ENCODE data around the gene MAML3.

- TF ChIP-seq, protein P1, sequence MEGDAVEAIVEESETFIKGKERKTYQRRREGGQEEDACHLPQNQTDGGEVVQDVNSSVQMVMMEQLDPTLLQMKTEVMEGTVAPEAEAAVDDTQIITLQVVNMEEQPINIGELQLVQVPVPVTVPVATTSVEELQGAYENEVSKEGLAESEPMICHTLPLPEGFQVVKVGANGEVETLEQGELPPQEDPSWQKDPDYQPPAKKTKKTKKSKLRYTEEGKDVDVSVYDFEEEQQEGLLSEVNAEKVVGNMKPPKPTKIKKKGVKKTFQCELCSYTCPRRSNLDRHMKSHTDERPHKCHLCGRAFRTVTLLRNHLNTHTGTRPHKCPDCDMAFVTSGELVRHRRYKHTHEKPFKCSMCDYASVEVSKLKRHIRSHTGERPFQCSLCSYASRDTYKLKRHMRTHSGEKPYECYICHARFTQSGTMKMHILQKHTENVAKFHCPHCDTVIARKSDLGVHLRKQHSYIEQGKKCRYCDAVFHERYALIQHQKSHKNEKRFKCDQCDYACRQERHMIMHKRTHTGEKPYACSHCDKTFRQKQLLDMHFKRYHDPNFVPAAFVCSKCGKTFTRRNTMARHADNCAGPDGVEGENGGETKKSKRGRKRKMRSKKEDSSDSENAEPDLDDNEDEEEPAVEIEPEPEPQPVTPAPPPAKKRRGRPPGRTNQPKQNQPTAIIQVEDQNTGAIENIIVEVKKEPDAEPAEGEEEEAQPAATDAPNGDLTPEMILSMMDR (IDR thresholded peaks at IDR 0.05; ENCODE audit: low read length) = no peak
- TF ChIP-seq EZH2 (IDR thresholded peaks at IDR 0.05; ENCODE audit: borderline replicate concordance, low read length) = no peak
Observed at GRCh38 chr4:139920486-139921002, 233.4 kb downstream of the MAML3 start.
